Measurements from ENCODE around the gene SAP30BP. TPM values are rescaled to one million over a fixed set of nuclear protein-coding genes. Genes with fewer than 3 reads are reported as not detected.

The SAP30BP gene
- total RNA-seq, 2 donors from 2014 or later, result 76.3 to 78.8 TPM

DNA sequence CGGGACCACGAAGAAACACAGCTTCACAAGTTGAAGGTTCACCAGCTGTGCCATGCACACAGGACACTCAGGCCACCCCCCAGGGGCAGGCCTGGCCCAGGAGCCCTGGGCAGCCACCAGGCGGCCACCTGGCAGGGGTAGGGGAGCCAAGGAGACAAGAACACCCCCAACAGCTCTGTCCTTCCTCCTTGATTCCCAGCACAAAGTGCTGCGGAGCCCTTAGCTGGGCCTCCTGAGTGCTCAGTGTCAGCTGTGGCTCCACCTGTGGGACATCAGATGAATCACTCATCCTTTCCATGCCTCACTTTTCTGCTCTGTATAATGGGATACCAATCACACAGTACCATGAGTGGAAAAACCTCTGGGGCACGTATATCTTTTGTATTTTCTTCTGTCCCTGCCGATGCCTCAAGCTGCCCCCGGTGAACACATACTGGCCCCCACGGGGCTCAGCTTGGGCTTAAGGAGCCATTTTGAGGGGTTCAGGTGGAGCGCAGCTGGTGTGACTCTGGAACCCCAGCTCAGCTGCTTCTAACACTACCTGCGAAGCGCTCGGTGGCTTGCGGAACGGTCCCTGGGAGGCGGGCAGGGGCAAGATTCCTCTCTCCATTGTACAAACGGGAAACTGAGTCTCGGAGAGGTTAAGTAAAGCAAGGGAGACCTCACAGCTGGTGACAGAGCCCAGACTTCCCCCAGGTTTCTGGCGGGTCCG lies 85.8 kb downstream of the SAP30BP start:
- ATAC-seq (peak in 1 of 2 donors; percentile 34), DNase-seq (ENCODE audit: low spot score in 2 of 2) (no peak)
- Mint-ChIP-seq H3K36me3 (no peaks in the 10 kb centered on the region), H3K9me3 (no peaks in the 10 kb centered on the region), H3K27ac (no peak overlapping the region)

DNA sequence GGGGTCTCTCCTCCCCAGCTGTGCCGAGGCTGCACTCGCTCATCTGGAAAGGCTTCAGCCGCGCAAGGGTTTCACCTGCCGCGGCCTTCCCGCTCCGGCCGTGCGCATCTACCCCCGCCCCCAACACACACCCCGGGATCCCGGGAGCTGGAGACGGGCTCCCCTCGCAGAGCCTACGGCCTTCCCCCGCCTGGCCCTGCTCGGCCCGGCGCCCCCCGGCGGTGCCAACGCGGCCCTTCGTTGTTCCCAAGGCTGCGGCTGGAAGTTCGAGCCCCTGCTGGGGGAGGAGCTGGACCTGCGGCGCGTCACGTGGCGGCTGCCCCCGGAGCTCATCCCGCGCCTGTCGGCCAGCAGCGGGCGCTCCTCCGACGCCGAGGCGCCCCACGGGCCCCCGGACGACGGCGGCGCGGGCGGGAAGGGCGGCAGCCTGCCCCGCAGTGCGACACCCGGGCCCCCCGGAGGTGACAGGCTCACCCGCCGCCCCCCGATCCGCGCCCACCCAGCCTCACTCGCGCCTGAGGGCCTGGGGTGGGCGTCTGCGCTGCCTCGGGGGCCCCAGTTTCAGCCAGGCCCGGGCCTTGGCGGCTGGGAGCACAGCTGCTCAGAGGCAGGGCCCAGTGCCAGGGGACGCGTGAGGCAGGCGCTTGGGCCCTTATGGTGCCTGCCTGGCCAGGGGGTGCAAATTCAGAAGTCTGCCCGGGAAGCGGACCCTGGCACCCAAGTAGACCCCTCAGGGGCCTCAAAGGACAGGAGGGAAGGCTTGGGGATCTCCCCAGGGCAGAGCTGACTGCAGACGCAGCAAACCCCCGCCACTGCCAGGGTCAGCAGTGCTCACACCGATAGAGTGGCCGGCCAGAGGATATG lies 86.6 kb downstream of the SAP30BP start:
- DNase-seq (ENCODE audit: low spot score in 2 of 2), result peak; percentile 76 to 78
- Mint-ChIP-seq H3K27ac (peak overlapping the region in 1 of 2 donors; percentile 75), H3K36me3 (no peaks in the 10 kb centered on the region), H3K9me3 (no peaks in the 10 kb centered on the region)
- peak; percentile 72 to 84 for ATAC-seq

DNA sequence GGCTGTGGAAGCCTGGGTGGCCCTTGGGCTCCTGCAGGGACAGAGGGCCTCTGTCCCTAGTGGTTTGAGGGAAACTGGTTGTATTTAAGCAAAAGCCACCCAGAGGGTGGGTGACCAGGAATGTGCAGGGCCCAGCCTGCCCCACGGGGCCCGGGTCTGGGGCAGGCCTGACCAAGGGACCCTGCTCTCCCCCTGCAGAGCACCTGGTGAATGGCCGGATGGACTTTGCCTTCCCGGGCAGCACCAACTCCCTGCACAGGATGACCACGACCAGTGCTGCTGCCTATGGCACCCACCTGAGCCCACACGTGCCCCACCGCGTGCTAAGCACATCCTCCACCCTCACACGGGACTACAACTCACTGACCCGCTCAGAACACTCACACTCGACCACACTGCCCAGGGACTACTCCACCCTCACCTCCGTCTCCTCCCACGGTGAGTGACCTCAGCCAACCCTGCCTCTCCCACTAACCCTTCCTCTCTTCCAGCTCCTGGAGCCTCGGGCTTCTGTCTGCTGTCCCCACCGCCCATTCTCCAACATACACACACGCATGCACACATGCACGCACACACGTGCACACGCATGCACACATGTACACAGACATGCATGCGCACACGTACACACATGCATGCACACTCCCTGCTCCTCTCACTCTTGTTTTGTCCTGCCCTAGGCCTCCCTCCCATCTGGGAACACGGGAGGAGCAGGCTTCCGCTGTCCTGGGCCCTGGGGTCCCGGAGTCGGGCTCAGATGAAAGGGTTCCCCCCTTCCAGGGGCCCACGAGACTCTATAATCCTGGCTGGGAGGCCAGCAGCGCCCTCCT lies 87.5 kb downstream of the SAP30BP start:
- Mint-ChIP-seq H3K9me3 (no peaks in the 10 kb centered on the region), H3K27ac (peak overlapping the region in 1 of 2 donors; percentile 75), H3K36me3 (no peaks in the 10 kb centered on the region)
- DNase-seq (ENCODE audit: low spot score in 2 of 2) (no peak), ATAC-seq (no peak)

DNA sequence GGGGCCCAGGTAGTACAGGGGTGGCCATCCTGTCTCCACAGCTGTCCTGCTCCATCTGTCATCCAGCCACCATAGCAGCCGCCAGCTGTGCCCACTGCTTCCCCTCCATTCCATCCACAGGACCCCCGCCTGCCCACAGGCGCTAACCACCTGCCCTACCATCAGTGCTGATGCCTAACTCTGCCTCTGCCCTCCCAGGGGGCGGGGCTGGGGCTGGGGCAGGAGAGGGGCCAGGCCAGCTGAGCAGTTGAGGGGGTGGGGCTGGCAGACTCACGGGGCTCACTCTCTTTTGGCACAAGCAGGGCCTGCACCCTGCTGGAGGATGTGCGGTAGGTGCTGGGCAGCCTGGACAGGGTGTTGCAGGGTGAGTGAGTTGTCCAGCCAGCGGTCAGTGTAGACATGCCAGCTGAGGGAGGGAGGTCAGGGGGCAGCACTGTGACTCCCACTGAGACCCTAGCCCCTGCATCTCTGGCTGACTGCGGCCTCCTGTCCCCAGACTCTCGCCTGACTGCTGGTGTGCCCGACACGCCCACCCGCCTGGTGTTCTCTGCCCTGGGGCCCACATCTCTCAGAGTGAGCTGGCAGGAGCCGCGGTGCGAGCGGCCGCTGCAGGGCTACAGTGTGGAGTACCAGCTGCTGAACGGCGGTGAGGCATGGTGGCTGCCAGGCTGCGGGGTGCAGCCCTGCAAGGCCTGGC lies 88.2 kb downstream of the SAP30BP start:
- DNase-seq (ENCODE audit: low spot score in 2 of 2) (no peak), ATAC-seq (no peak)
- H3K27ac Mint-ChIP-seq, result peak overlapping the region in 1 of 2 donors; percentile 75
- no peaks in the 10 kb centered on the region for H3K9me3 Mint-ChIP-seq
- no peaks in the 10 kb centered on the region for H3K36me3 Mint-ChIP-seq

DNA sequence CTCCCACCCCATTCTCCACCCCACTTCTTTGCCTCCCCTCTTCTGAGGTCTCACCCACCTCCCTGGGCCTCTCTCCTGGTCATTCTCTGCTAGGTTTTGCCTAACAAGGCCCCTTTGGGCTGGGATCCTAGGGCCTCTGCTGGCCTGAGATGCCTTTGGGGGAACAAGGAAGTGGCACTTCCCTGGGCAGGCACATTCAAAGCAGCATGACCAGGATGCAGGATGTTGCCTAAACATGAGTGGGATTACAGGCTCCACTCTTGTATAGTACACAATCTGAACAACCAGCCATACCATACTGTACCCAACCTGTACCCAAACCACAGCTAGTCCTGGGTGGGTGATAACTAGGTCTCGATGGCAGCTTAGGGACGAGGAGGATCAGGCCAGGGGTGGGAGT lies 88.9 kb downstream of the SAP30BP start:
- Mint-ChIP-seq H3K36me3 (no peaks in the 10 kb centered on the region), H3K9me3 (no peaks in the 10 kb centered on the region), H3K27ac (no peak overlapping the region)
- ATAC-seq (no peak), DNase-seq (ENCODE audit: low spot score in 2 of 2) (no peak)

DNA sequence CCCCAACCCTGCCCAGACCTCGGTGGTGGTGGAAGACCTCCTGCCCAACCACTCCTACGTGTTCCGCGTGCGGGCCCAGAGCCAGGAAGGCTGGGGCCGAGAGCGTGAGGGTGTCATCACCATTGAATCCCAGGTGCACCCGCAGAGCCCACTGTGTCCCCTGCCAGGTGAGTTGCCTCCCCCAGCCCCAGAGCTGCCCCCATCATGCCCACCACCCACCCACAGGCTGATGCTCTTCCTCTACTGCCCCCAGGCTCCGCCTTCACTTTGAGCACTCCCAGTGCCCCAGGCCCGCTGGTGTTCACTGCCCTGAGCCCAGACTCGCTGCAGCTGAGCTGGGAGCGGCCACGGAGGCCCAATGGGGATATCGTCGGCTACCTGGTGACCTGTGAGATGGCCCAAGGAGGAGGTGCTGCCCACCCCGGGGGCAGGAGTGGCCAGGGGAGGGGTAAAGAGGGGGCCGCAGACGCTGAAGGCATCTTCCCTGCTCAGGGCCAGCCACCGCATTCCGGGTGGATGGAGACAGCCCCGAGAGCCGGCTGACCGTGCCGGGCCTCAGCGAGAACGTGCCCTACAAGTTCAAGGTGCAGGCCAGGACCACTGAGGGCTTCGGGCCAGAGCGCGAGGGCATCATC lies 89.4 kb downstream of the SAP30BP start:
- DNase-seq (ENCODE audit: low spot score in 2 of 2) (no peak), ATAC-seq (no peak)
- no peaks in the 10 kb centered on the region for H3K9me3 Mint-ChIP-seq
- no peak overlapping the region for H3K27ac Mint-ChIP-seq
- no peaks in the 10 kb centered on the region for H3K36me3 Mint-ChIP-seq

DNA sequence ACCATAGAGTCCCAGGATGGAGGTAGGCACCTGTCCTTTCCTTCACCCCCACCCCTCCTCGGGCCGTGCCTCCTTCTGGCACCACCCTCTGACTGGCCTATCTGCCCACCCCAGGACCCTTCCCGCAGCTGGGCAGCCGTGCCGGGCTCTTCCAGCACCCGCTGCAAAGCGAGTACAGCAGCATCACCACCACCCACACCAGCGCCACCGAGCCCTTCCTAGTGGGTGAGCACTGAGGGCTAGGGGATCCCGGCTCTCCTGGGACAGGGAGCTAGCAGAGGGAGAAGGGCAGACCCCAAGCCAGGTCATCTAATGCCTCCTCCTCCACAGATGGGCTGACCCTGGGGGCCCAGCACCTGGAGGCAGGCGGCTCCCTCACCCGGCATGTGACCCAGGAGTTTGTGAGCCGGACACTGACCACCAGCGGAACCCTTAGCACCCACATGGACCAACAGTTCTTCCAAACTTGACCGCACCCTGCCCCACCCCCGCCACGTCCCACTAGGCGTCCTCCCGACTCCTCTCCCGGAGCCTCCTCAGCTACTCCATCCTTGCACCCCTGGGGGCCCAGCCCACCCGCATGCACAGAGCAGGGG lies 90.0 kb downstream of the SAP30BP start:
- Mint-ChIP-seq H3K9me3 (no peaks in the 10 kb centered on the region), H3K36me3 (no peaks in the 10 kb centered on the region), H3K27ac (no peak overlapping the region)
- ATAC-seq (no peak), DNase-seq (ENCODE audit: low spot score in 2 of 2) (no peak)

Other genes starting within 250 kb of the SAP30BP start
- gene TMEM94, start 210.7 kb upstream of the SAP30BP start, total RNA-seq, result 10 to 100 TPM; 64.5 to 65.2 TPM
- 1 to 10 TPM; 1.7 to 3.5 TPM for gene CASKIN2, start 151.8 kb upstream of the SAP30BP start, total RNA-seq
- 10 to 100 TPM; 26.8 to 45.5 TPM for gene TSEN54, start 150.8 kb upstream of the SAP30BP start, total RNA-seq
- 10 to 100 TPM; 12.0 to 12.8 TPM for gene LLGL2, start 141.6 kb upstream of the SAP30BP start, total RNA-seq
- gene MYO15B, start 79.5 kb upstream of the SAP30BP start, total RNA-seq, result 10 to 100 TPM; 38.4 to 45.0 TPM
- under 1 TPM; 0.06 to 0.32 TPM for gene SMIM5, start 33.9 kb upstream of the SAP30BP start, total RNA-seq
- 10 to 100 TPM; 35.1 to 47.4 TPM for gene RECQL5, start 184 bp upstream of the SAP30BP start, total RNA-seq
- 1 to 10 TPM in 1 of 2 donors, under 1 TPM in 1; 0.76 to 1.1 TPM for gene ITGB4, start 54.1 kb downstream of the SAP30BP start, total RNA-seq
- gene GALK1, start 97.9 kb downstream of the SAP30BP start, total RNA-seq, result 10 to 100 TPM; 54.7 to 74.8 TPM
- 10 to 100 TPM; 15.3 to 29.3 TPM for gene UNK, start 117.5 kb downstream of the SAP30BP start, total RNA-seq
- gene UNC13D, start 177.1 kb downstream of the SAP30BP start, total RNA-seq, result 100 to 1,000 TPM; 128 to 143 TPM
- 100 to 1,000 TPM in 1 of 2 donors, 10 to 100 TPM in 1; 78.2 to 144 TPM for gene WBP2, start 188.0 kb downstream of the SAP30BP start, total RNA-seq
- gene TRIM47, start 211.2 kb downstream of the SAP30BP start, total RNA-seq, result 10 to 100 TPM; 11.5 to 26.2 TPM
- gene TRIM65, start 229.6 kb downstream of the SAP30BP start, total RNA-seq, result 10 to 100 TPM; 16.2 to 31.9 TPM
- 100 to 1,000 TPM; 101 to 105 TPM for gene MRPL38, start 237.5 kb downstream of the SAP30BP start, total RNA-seq

Measured in activated naive CD4-positive, alpha-beta T cell treated with anti-CD3 and anti-CD28 coated beads, Interleukin-2, amount 50 U/mL, for 72 hours (primary cell).